Stimulated activated CD8-positive, alpha-beta memory T cell treated with anti-CD3 and anti-CD28 coated beads, Interleukin-2, amount 100 ng/mL, for 1 hour (primary cell): ENCODE measurements around the gene GOLPH3L.
A peak's percentile ranks its signal among the peaks of the same experiment; 100 is the strongest.
"Not testable (repeated sequence)": the region's sequence is repeated elsewhere in the genome, so short reads cannot be mapped to it uniquely, and the experiment has no call there.

Experiments used
- DNase-seq, 2 donors: peaks; one replicate each; pipeline ENCODE4 v3.0.0-alpha.2; 2020; ENCODE audit warnings: low read depth in 2 of 2

GOLPH3L gene

GRCh38 chr1:150657064-150657463 is 39.9 kb downstream of the GOLPH3L start:
- not testable (repeated sequence) for DNase-seq

GRCh38 chr1:150654635-150655034 is 42.3 kb downstream of the GOLPH3L start:
- not testable (repeated sequence) for DNase-seq

GRCh38 chr1:150650193-150650592 is 46.8 kb downstream of the GOLPH3L start:
- no peak for DNase-seq

GRCh38 chr1:150649441-150650075 is 47.4 kb downstream of the GOLPH3L start:
- DNase-seq: no peak

GRCh38 chr1:150642296-150642695 is 54.7 kb downstream of the GOLPH3L start:
- no peak for DNase-seq

GRCh38 chr1:150641126-150641815 is 55.7 kb downstream of the GOLPH3L start:
- not testable (repeated sequence) for DNase-seq

GRCh38 chr1:150638430-150638829 is 58.5 kb downstream of the GOLPH3L start:
- not testable (repeated sequence) for DNase-seq

- DNase-seq: not testable (repeated sequence)
These were observed 61.9 kb downstream of the GOLPH3L start for GRCh38 chr1:150634839-150635622.

- peak; percentile 86 to 89 for DNase-seq
These were observed 67.6 kb downstream of the GOLPH3L start, which contains the start of gene ENSA for GRCh38 chr1:150629115-150629928. ENSA (minus strand) TSS chr1:150629612; CDS start chr1:150629470, 142 bp downstream.

- DNase-seq: no peak
These were observed 68.2 kb downstream of the GOLPH3L start for GRCh38 chr1:150628766-150629114.

GRCh38 chr1:150627826-150628410 is 69.0 kb downstream of the GOLPH3L start:
- DNase-seq: no peak

GRCh38 chr1:150626150-150626549 is 70.8 kb downstream of the GOLPH3L start:
- no peak for DNase-seq

- not testable (repeated sequence) for DNase-seq
These were observed 72.4 kb downstream of the GOLPH3L start for GRCh38 chr1:150624546-150624945.

GRCh38 chr1:150624134-150624533 is 72.8 kb downstream of the GOLPH3L start:
- not testable (repeated sequence) for DNase-seq

GRCh38 chr1:150622303-150622975 is 74.5 kb downstream of the GOLPH3L start:
- DNase-seq: no peak

GRCh38 chr1:150621497-150622302 is 75.3 kb downstream of the GOLPH3L start:
- peak in 1 of 2 donors; percentile 21 for DNase-seq

- no peak for DNase-seq
These were observed 76.0 kb downstream of the GOLPH3L start for GRCh38 chr1:150620919-150621318.

- DNase-seq: no peak
These were observed 77.1 kb downstream of the GOLPH3L start for GRCh38 chr1:150619576-150620509.
